Esophagus muscularis mucosa (tissue), 4 donors: ENCODE measurements around the gene KRT80. TPM values are rescaled to one million over a fixed set of nuclear protein-coding genes. Genes with fewer than 3 reads are reported as not detected.

ENCODE experiments used
- DNase-seq: peaks from one replicate; pipeline ENCODE4 v3.0.0-alpha.2; 2017; ENCODE audit errors: extremely low spot score
- H3K27ac ChIP-seq, 4 donors: fragments of 200-600 bp; sonication (generic); replicated peaks in 1 of 4; 1 replicate in 3 of 4; 2 replicates in 1 of 4; pipeline ENCODE4 v1.5.1; 2016 to 2019; ENCODE audit warnings: mild to moderate bottlenecking in 1 of 4
- H3K27me3 ChIP-seq, 4 donors: fragments of 200-600 bp; sonication (generic); one replicate each; pipeline versions ENCODE4 v1.5.1 to v1.6.0; 2016 to 2019
- H3K36me3 ChIP-seq, 4 donors: fragments of 200-600 bp; sonication (generic); one replicate each; pipeline ENCODE4 v1.5.1; 2016 to 2019
- H3K4me1 ChIP-seq, 4 donors: fragments of 200-600 bp; sonication (generic); one replicate each; pipeline ENCODE4 v1.5.1; 2016 to 2019
- H3K4me3 ChIP-seq, 4 donors: fragments of 200-600 bp; sonication (generic); 1 replicate in 2 of 4; 2 replicates in 2 of 4; pipeline ENCODE4 v1.5.1; 2016 to 2019; ENCODE audit warnings: mild to moderate bottlenecking in 4 of 4, moderate library complexity in 1 of 4
- H3K9me3 ChIP-seq, 4 donors: fragments of 200-600 bp; sonication (generic); 1 replicate in 3 of 4; 2 replicates in 1 of 4; pipeline ENCODE4 v1.5.1; 2016 to 2019
- EP300 ChIP-seq: sonication (generic); formaldehyde crosslinking; IDR thresholded peaks from one replicate; pipeline ENCODE4 v1.6.1; 2017; ENCODE audit warnings: antibody characterized with exemption
- POLR2A ChIP-seq: fragments of 450-650 bp; IDR thresholded peaks from one replicate; pipeline ENCODE4 v1.6.1; 2017; ENCODE audit warnings: antibody characterized with exemption, moderate library complexity, mild to moderate bottlenecking, low read depth
- POLR2AphosphoS5 ChIP-seq, 2 donors: sonication (generic); formaldehyde crosslinking; IDR thresholded peaks; one replicate each; pipeline ENCODE4 v1.6.1; 2017; ENCODE audit warnings: antibody characterized with exemption in 2 of 2
- WGBS: methylation state at CpG from one replicate; pipeline ENCODE4 v1.1.5; 2018; 5-methylcytosine and 5-hydroxymethylcytosine counted together
- intact Hi-C: fragments of 100-400 bp; cut with DNase I; formaldehyde crosslinking; loops from one replicate; pipeline ENCODE4 v1.15.1; 2023
- total RNA-seq, 4 donors: library from RNA; depleted of rRNA; stranded (reverse); fragments of >200 nt; gene quantifications; one replicate each; pipeline versions ENCODE4 v1.1.0 to v1.2.1, GENCODE V29; 2016
- TF ChIP-seq, protein P1 (sequence below), 3 experiments: fragments of 200-600 bp in 2 of 3; fragments of 450-650 bp in 1 of 3; sonication (generic) in 2 of 3; IDR thresholded peaks; one replicate each; pipeline ENCODE4 v1.5.1; 2017 to 2019; ENCODE audit warnings: antibody characterized with exemption in 3 of 3, mild to moderate bottlenecking in 2 of 3, moderate library complexity in 1 of 3

KRT80 gene
- total RNA-seq, 4 donors from 2014 or later, result 0.11 TPM; not detected in 3

DNA sequence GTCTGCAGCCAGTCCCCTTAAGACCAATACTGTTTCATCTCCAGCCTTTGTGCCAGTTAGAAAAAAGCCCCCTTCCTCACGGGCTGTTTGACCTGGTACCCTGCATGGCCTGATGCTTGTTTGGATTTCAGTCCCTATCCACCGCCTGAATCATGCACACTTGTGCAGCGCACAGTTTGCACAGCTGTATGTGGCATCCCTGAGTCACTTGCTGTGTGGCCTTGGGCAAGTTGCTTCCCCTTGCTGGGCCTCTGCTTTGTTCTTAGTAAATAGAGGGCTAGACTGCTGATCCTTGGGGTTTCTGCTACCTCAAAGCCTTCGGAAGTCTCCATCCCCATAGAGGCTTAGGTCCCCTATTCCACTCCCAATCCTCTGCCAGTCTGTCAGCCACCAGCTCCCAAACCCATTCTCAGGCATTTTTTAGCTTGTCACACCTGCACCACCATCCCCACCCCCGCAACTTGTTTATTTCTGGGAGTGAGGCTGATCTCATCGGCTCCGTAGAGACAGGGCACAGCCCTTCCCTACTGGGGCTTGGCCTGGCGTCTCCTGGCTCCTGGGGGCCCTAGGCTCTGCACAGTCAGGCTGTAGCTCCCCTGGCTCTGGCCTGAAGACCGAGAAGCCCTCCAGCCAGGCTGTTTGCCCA lies 8.8 kb downstream of the KRT80 start:
- TF ChIP-seq POLR2A (no peak), EP300 (no peak)
- Histone ChIP-seq H3K4me3 (no peak overlapping the region), H3K27ac (peak overlapping the region in 1 of 4 donors; percentile 23), H3K4me1 (peaks cover 16 to 38% (median 30%) of the 10 kb centered on the region in 4 donors), H3K27me3 (no peaks in the 10 kb centered on the region), H3K36me3 (no peaks in the 10 kb centered on the region), H3K9me3 (no peaks in the 10 kb centered on the region)
- 62% methylated on average over 8 of the region's 9 CpGs for WGBS
- DNase-seq, result no peak
- intact Hi-C loops, result no loop called here

DNA sequence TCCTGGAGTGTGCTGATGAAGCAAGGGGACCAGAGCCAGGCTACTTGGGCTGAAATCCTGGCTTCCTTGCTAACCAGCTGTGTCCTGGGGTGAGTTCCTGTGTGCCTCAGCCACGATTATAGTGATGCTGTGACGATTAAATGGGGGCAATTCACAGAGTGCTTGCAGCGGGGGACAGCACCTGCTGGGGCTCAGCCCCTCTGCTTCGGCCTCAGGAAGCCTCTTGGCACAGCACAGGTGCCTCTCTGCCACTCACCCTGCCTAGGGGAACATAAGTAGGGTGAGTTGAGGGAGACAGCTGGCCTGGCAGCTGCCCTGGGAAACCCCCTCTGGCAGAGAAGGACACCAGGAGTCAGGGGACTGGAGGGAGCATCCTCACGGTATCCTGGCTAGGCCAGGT lies 9.4 kb downstream of the KRT80 start:
- H3K4me1 ChIP-seq, result peaks cover 16 to 38% (median 30%) of the 10 kb centered on the region in 4 donors

DNA sequence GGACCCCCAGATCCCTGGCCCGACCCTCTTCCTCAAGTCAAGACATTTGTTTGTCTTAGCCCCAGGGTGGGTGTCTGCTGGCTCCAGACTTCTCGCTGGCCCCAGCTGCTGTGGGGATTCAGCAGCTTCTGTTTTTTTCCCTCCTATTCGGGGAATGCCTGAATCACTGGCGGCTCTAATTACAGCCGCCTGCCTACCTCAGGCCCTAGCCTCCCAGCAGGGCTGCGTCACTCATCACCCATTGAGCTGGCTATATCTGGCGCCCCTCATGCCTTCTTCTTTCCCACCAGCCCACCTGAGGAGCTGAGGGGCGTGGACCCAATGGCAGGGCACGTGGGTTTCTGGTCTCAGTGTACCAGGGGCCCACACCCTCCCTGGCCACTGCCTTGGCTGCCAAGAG lies 10.1 kb downstream of the KRT80 start:
- Histone ChIP-seq H3K9me3 (no peaks in the 10 kb centered on the region), H3K36me3 (no peaks in the 10 kb centered on the region), H3K4me1 (peaks cover 16 to 33% (median 26%) of the 10 kb centered on the region in 4 donors), H3K27me3 (no peaks in the 10 kb centered on the region), H3K4me3 (no peak overlapping the region), H3K27ac (no peak overlapping the region)
- TF ChIP-seq POLR2AphosphoS5 (IDR thresholded peaks at IDR 0.05) (no peak), EP300 (no peak), POLR2A (no peak)
- TF ChIP-seq, protein P1, sequence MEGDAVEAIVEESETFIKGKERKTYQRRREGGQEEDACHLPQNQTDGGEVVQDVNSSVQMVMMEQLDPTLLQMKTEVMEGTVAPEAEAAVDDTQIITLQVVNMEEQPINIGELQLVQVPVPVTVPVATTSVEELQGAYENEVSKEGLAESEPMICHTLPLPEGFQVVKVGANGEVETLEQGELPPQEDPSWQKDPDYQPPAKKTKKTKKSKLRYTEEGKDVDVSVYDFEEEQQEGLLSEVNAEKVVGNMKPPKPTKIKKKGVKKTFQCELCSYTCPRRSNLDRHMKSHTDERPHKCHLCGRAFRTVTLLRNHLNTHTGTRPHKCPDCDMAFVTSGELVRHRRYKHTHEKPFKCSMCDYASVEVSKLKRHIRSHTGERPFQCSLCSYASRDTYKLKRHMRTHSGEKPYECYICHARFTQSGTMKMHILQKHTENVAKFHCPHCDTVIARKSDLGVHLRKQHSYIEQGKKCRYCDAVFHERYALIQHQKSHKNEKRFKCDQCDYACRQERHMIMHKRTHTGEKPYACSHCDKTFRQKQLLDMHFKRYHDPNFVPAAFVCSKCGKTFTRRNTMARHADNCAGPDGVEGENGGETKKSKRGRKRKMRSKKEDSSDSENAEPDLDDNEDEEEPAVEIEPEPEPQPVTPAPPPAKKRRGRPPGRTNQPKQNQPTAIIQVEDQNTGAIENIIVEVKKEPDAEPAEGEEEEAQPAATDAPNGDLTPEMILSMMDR (IDR thresholded peaks at IDR 0.05), result no peak
- 71% methylated on average over 8 of the region's 9 CpGs for WGBS
- no peak for DNase-seq
- intact Hi-C loops, result no loop called here

More for the DNA sequence above, 9.4 kb downstream of the KRT80 start:
- no peak for TF ChIP-seq POLR2A
- TF ChIP-seq, protein P1 (IDR thresholded peaks at IDR 0.05), result no peak
- TF ChIP-seq EP300, result no peak
- TF ChIP-seq POLR2AphosphoS5 (IDR thresholded peaks at IDR 0.05), result no peak
- H3K4me3 ChIP-seq, result no peak overlapping the region
- H3K9me3 ChIP-seq, result no peaks in the 10 kb centered on the region
- no peak for DNase-seq
- H3K27me3 ChIP-seq, result no peaks in the 10 kb centered on the region
- H3K36me3 ChIP-seq, result no peaks in the 10 kb centered on the region
- intact Hi-C loops, result no loop called here
- no CpG with 5 or more reads among the region's 5 CpGs for WGBS
- no peak overlapping the region for H3K27ac ChIP-seq

DNA sequence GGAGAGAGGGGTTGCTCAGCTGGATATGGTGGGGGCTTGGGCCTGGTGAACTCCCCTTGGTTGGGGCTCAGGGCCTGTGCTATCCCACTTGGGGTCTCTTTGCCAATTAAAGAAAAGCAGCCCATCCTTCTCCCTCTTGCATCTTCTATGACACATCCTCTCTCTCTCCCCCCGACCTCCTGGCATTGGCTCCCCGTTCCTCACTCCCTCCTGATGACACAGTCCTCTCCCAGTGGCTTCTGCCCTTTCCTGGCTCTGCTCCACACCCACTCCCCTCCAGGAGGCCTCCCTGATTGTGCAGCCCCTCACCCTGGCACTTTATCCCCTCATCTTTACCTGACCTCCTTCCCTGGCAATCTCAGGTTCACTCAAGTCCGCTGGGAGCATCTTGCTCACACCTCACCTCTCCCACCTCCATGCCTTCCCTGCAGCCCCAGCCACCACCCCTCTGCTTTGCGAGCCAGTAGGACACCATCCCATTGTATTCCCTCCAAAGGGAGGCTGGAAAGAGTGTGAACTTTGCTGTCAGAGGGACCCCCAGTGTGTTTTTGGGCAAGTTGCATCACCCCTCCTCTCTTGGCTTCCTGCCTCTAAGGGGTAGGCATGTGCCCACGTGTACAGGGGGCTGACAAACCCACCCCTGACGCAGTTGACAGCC lies 10.7 kb downstream of the KRT80 start:
- WGBS, result 84% methylated on average over 6 of the region's 6 CpGs
- H3K36me3 ChIP-seq, result no peaks in the 10 kb centered on the region
- intact Hi-C loops, result no loop called here
- DNase-seq, result no peak
- no peak overlapping the region for H3K27ac ChIP-seq
- no peaks in the 10 kb centered on the region for H3K27me3 ChIP-seq
- no peak overlapping the region for H3K4me3 ChIP-seq
- no peaks in the 10 kb centered on the region for H3K9me3 ChIP-seq
- H3K4me1 ChIP-seq, result peaks cover 12 to 28% (median 22%) of the 10 kb centered on the region in 4 donors
- TF ChIP-seq POLR2A (no peak), EP300 (no peak), POLR2AphosphoS5 (IDR thresholded peaks at IDR 0.05) (no peak)
- TF ChIP-seq, protein P1 (IDR thresholded peaks at IDR 0.05), result no peak

DNA sequence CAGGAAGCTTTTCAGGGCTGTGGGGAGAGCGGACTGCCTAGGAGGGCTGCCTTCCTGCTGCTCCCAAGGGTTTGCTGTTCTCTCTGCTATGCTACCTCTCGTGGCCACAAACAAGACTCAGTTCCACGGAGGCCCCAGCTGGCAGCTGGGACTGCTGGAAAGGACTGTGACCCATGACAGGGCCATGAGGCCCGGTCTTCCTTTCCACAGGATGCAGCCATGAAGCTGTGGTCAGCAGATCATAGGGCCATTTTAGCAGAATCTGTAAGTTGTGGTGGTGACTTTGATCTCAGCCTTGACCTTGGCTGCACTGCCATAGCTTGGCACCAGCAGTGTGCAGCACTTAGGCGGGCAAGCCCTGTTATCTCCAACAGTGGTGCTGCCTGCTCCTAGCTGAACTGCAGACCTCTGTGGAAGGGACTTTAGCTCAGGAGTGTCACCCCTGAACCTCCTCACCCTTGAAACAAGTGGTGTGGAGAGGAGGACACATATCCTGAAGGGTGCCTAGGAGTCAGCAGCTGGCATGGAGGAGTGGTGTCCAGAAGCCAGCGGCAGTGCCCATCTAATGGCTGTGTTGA lies 12.3 kb downstream of the KRT80 start:
- intact Hi-C loops, result no loop called here
- DNase-seq, result no peak
- no peak overlapping the region for H3K4me3 ChIP-seq
- H3K36me3 ChIP-seq, result no peaks in the 10 kb centered on the region
- no peaks in the 10 kb centered on the region for H3K27me3 ChIP-seq
- H3K9me3 ChIP-seq, result no peaks in the 10 kb centered on the region
- TF ChIP-seq POLR2AphosphoS5 (IDR thresholded peaks at IDR 0.05) (no peak), EP300 (no peak), POLR2A (no peak)
- no peak overlapping the region for H3K27ac ChIP-seq
- 100% methylated on average over 2 of the region's 6 CpGs for WGBS
- H3K4me1 ChIP-seq, result peaks cover 15 to 25% (median 23%) of the 10 kb centered on the region in 4 donors
